Colonic mucosa (tissue), 4 donors: ENCODE data around the gene RADIL. TPM values are rescaled to one million over a fixed set of nuclear protein-coding genes. Genes with fewer than 3 reads are reported as not detected.

ENCODE experiments used
- DNase-seq: peaks from one replicate; pipeline ENCODE4 v3.0.0-alpha.2; 2020
- H3K27ac ChIP-seq: fragments of 200-600 bp; one replicate; pipeline ENCODE4 v1.8.0; 2021
- H3K27me3 ChIP-seq: fragments of 200-600 bp; one replicate; pipeline ENCODE4 v1.8.0; 2021
- H3K36me3 ChIP-seq: fragments of 200-600 bp; one replicate; pipeline ENCODE4 v1.8.0; 2021
- H3K4me1 ChIP-seq: fragments of 200-600 bp; one replicate; pipeline ENCODE4 v1.8.0; 2021; ENCODE audit warnings: mild to moderate bottlenecking
- H3K4me3 ChIP-seq: fragments of 200-600 bp; one replicate; pipeline ENCODE4 v1.8.0; 2021
- H3K9ac ChIP-seq, 2 donors: one replicate each; pipeline ENCODE4 v1.7.0; 2013; ENCODE audit warnings: control low read depth in 2 of 2, low read depth in 2 of 2, low read length in 2 of 2
- H3K9me3 ChIP-seq: fragments of 200-600 bp; one replicate; pipeline ENCODE4 v1.8.0; 2021
- intact Hi-C: fragments of 100-400 bp; cut with DNase I; formaldehyde crosslinking; loops from one replicate; pipeline ENCODE4 v1.14.1; 2022
- total RNA-seq, 2 donors: library from RNA; stranded (reverse); fragmentation: NEBNext Ultra II Directional in 1 of 2; extraction: Animal tissue kit (Norgen Biotek cat#: 25700) in 1 of 2; gene quantifications; one replicate each; pipeline ENCODE4 v1.2.1, GENCODE V29; 2021
- TF ChIP-seq, protein P1 (sequence below): fragments of 200-600 bp; IDR thresholded peaks from one replicate; pipeline ENCODE4 v1.8.0; 2022; ENCODE audit warnings: antibody characterized with exemption, mild to moderate bottlenecking
- donor health status: healthy.
- donor health status: DM: no; HTN: no; CAD: no.
- donor health status: DM: no; HTN: no; CAD: no.

The RADIL gene
- total RNA-seq, 2 donors from 2014 or later, result 0.54 to 1.9 TPM

- H3K4me3 ChIP-seq, result no peak overlapping the region
- H3K4me1 ChIP-seq, result peaks cover 12% of the 10 kb centered on the region
- no peaks in the 10 kb centered on the region for H3K27me3 ChIP-seq
- DNase-seq, result no peak
- no peaks in the 10 kb centered on the region for H3K9me3 ChIP-seq
- H3K9ac ChIP-seq, result no peak overlapping the region
- H3K27ac ChIP-seq, result no peak overlapping the region
- intact Hi-C loops, result no loop called here
- H3K36me3 ChIP-seq, result no peaks in the 10 kb centered on the region
- TF ChIP-seq, protein P1, sequence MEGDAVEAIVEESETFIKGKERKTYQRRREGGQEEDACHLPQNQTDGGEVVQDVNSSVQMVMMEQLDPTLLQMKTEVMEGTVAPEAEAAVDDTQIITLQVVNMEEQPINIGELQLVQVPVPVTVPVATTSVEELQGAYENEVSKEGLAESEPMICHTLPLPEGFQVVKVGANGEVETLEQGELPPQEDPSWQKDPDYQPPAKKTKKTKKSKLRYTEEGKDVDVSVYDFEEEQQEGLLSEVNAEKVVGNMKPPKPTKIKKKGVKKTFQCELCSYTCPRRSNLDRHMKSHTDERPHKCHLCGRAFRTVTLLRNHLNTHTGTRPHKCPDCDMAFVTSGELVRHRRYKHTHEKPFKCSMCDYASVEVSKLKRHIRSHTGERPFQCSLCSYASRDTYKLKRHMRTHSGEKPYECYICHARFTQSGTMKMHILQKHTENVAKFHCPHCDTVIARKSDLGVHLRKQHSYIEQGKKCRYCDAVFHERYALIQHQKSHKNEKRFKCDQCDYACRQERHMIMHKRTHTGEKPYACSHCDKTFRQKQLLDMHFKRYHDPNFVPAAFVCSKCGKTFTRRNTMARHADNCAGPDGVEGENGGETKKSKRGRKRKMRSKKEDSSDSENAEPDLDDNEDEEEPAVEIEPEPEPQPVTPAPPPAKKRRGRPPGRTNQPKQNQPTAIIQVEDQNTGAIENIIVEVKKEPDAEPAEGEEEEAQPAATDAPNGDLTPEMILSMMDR, result no peak
These were observed 111.2 kb downstream of the RADIL start for GRCh38 chr7:4772306-4772705.

GRCh38 chr7:4771737-4772136, 111.8 kb downstream of the RADIL start:
- Histone ChIP-seq H3K27me3 (no peaks in the 10 kb centered on the region), H3K27ac (no peak overlapping the region), H3K4me3 (no peak overlapping the region), H3K36me3 (no peaks in the 10 kb centered on the region), H3K9me3 (no peaks in the 10 kb centered on the region), H3K9ac (no peak overlapping the region), H3K4me1 (peaks cover 9% of the 10 kb centered on the region)
- intact Hi-C loops, result no loop called here
- TF ChIP-seq, protein P1, result no peak
- DNase-seq, result no peak

DNA sequence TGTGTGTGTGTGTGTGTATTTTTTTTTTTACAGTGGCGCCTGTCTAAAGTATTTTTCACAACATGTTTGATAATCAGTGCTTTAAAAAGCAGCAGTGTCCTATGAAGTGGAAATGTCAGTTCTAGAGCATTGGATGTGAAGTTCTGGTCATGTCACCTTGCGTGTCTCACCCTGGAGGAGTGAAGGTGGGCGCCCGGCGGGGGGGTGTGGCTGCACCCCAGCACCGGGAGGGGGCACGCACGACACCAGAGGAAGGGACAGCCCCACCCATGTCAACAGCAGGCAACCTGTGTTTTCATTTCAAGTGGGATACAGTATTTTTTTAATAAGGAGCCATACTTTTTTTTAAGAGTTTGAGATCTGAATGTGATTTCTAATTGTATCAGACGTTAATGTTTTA, 112.6 kb downstream of the RADIL start:
- Histone ChIP-seq H3K27me3 (no peaks in the 10 kb centered on the region), H3K4me3 (no peak overlapping the region), H3K9ac (no peak overlapping the region), H3K27ac (no peak overlapping the region), H3K9me3 (no peaks in the 10 kb centered on the region), H3K4me1 (peaks cover 5% of the 10 kb centered on the region), H3K36me3 (no peaks in the 10 kb centered on the region)
- TF ChIP-seq, protein P1, result no peak
- no peak for DNase-seq
- intact Hi-C loops, result no loop called here

- Histone ChIP-seq H3K9ac (no peak overlapping the region), H3K4me1 (peaks cover 5% of the 10 kb centered on the region), H3K36me3 (no peaks in the 10 kb centered on the region), H3K27me3 (no peaks in the 10 kb centered on the region), H3K4me3 (no peak overlapping the region), H3K27ac (no peak overlapping the region), H3K9me3 (no peaks in the 10 kb centered on the region)
- TF ChIP-seq, protein P1, result no peak
- intact Hi-C loops, result no loop called here
- no peak for DNase-seq
These were observed 113.8 kb downstream of the RADIL start for GRCh38 chr7:4769761-4770160.

GRCh38 chr7:4768597-4769569, 114.6 kb downstream of the RADIL start:
- H3K4me3 ChIP-seq, result no peak overlapping the region
- H3K36me3 ChIP-seq, result no peaks in the 10 kb centered on the region
- intact Hi-C loops, result no loop called here
- no peak for DNase-seq
- no peak overlapping the region for H3K9ac ChIP-seq
- TF ChIP-seq, protein P1, result no peak
- no peaks in the 10 kb centered on the region for H3K9me3 ChIP-seq
- H3K4me1 ChIP-seq, result no peaks in the 10 kb centered on the region
- H3K27ac ChIP-seq, result no peak overlapping the region
- no peaks in the 10 kb centered on the region for H3K27me3 ChIP-seq
